CD14-positive monocyte (primary cell): Measurements from ENCODE around the gene R3HDM1. TPM values are rescaled to one million over a fixed set of nuclear protein-coding genes. Genes with fewer than 3 reads are reported as not detected.

Experiments
- DNase-seq, 3 donors: peaks; one replicate each; pipeline ENCODE4 v3.0.0-alpha.2; 2011 to 2022
- H2AFZ ChIP-seq: 2 replicates; pipeline ENCODE4 v1.6.0; 2012; ENCODE audit warnings: mild to moderate bottlenecking, low read depth, low read length, inconsistent platforms; ENCODE audit not compliant: insufficient read depth, poor library complexity, severe bottlenecking
- H3K27ac ChIP-seq, 2 donors: 1 replicate in 1 of 2; 2 replicates in 1 of 2; pipeline ENCODE4 v1.5.1; 2012 to 2013; ENCODE audit warnings: low read length in 2 of 2, control low read depth in 1 of 2, inconsistent platforms in 1 of 2, low read depth in 1 of 2, mild to moderate bottlenecking in 1 of 2
- H3K27me3 ChIP-seq, 2 donors: one replicate each; pipeline versions ENCODE4 v1.6.0 to v1.6.1; 2011 to 2013; ENCODE audit warnings: low read length in 2 of 2; ENCODE audit not compliant: control insufficient read depth in 2 of 2, insufficient read depth in 2 of 2
- H3K36me3 ChIP-seq, 2 donors: replicated peaks in 1 of 2; 1 replicate in 1 of 2; 2 replicates in 1 of 2; pipeline versions ENCODE4 v1.5.1 to v1.6.1; 2012 to 2013; ENCODE audit warnings: low read length in 2 of 2, control low read depth in 1 of 2, inconsistent platforms in 1 of 2, mild to moderate bottlenecking in 1 of 2; ENCODE audit not compliant: insufficient read depth in 2 of 2, control insufficient read depth in 1 of 2
- H3K4me1 ChIP-seq, 2 donors: 1 replicate in 1 of 2; 2 replicates in 1 of 2; pipeline versions ENCODE4 v1.5.1 to v1.6.1; 2012 to 2013; ENCODE audit warnings: low read length in 2 of 2, control low read depth in 1 of 2, inconsistent platforms in 1 of 2, mild to moderate bottlenecking in 1 of 2, moderate library complexity in 1 of 2; ENCODE audit not compliant: insufficient read depth in 2 of 2, control insufficient read depth in 1 of 2
- H3K4me2 ChIP-seq: replicated peaks from 2 replicates; pipeline ENCODE3; 2012; ENCODE audit warnings: low read length, moderate library complexity, mild to moderate bottlenecking; ENCODE audit not compliant: poor library complexity, severe bottlenecking; ENCODE audit errors: extremely low read depth
- H3K4me3 ChIP-seq, 3 experiments: fragments of 200-600 bp in 1 of 3; sonication (generic) in 1 of 3; replicated peaks in 1 of 3; 1 replicate in 2 of 3; 2 replicates in 1 of 3; pipeline ENCODE4 v1.5.1; 2011 to 2013; ENCODE audit warnings: low read length in 3 of 3, mild to moderate bottlenecking in 3 of 3, control low read depth in 2 of 3, low read depth in 2 of 3, inconsistent platforms in 1 of 3, moderate library complexity in 1 of 3
- H3K79me2 ChIP-seq: 2 replicates; pipeline ENCODE4 v1.6.0; 2012; ENCODE audit warnings: mild to moderate bottlenecking, control low read depth, inconsistent platforms, low read length, moderate library complexity; ENCODE audit not compliant: insufficient read depth
- H3K9ac ChIP-seq: 2 replicates; pipeline ENCODE4 v1.6.0; 2017; ENCODE audit warnings: low read length, mild to moderate bottlenecking; ENCODE audit not compliant: insufficient read depth, poor library complexity, severe bottlenecking
- H3K9me3 ChIP-seq, 2 donors: replicated peaks in 1 of 2; 1 replicate in 1 of 2; 2 replicates in 1 of 2; pipeline versions ENCODE4 v1.5.1 to v1.6.1; 2012 to 2013; ENCODE audit warnings: low read length in 2 of 2, control low read depth in 1 of 2; ENCODE audit not compliant: control insufficient read depth in 1 of 2, insufficient read depth in 1 of 2
- H4K20me1 ChIP-seq: 2 replicates; pipeline ENCODE4 v1.6.0; 2012; ENCODE audit warnings: mild to moderate bottlenecking, low read length, control low read depth, moderate library complexity; ENCODE audit not compliant: insufficient read depth
- H3K27ac Mint-ChIP-seq, 7 donors: one replicate each; pipeline ENCODE4 v1.8.0; 2020; ENCODE audit warnings: mild to moderate bottlenecking in 7 of 7, mixed read lengths in 7 of 7, moderate library complexity in 6 of 7, inconsistent platforms in 2 of 7
- H3K27me3 Mint-ChIP-seq, 3 donors: one replicate each; pipeline ENCODE4 v1.8.0; 2021 to 2022; ENCODE audit warnings: low read depth in 3 of 3, mild to moderate bottlenecking in 3 of 3, mixed read lengths in 3 of 3, moderate library complexity in 3 of 3, inconsistent platforms in 1 of 3
- H3K36me3 Mint-ChIP-seq, 2 donors: one replicate each; pipeline ENCODE4 v1.8.0; 2020; ENCODE audit warnings: mixed read lengths in 2 of 2, inconsistent platforms in 1 of 2, mild to moderate bottlenecking in 1 of 2
- H3K4me1 Mint-ChIP-seq: one replicate; pipeline ENCODE4 v1.8.0; 2020; ENCODE audit warnings: mild to moderate bottlenecking, mixed read lengths
- H3K4me3 Mint-ChIP-seq, 2 donors: one replicate each; pipeline ENCODE4 v1.8.0; 2020; ENCODE audit warnings: mild to moderate bottlenecking in 2 of 2, mixed read lengths in 2 of 2, moderate library complexity in 1 of 2
- H3K9me3 Mint-ChIP-seq, 7 donors: one replicate each; pipeline ENCODE4 v1.8.0; 2020 to 2022; ENCODE audit warnings: mixed read lengths in 7 of 7, mild to moderate bottlenecking in 6 of 7, moderate library complexity in 6 of 7, inconsistent platforms in 2 of 7
- CTCF ChIP-seq: fragments of 200-600 bp; IDR thresholded peaks from one replicate; pipeline ENCODE4 v1.8.0; 2022; ENCODE audit warnings: antibody characterized with exemption, mild to moderate bottlenecking
- WGBS: methylation state at CpG from one replicate; pipeline ENCODE4 v1.1.5; 2013; ENCODE audit warnings: missing lambda C conversion rate; ENCODE audit not compliant: insufficient coverage; 5-methylcytosine and 5-hydroxymethylcytosine counted together
- intact Hi-C, 2 donors: fragments of 100-400 bp; cut with micrococcal nuclease; formaldehyde crosslinking; loops; one replicate each; pipeline versions ENCODE4 v1.15.0 to v1.15.1; 2023
- polyA plus RNA-seq, 3 donors: library from polyadenylated mRNA; depleted of rRNA in 1 of 3; unstranded in 2 of 3; stranded (reverse) in 1 of 3; fragments of 300-500 nt in 2 of 3; fragments of >200 nt in 1 of 3; fragmentation: Illumina TruSeq in 2 of 3; gene quantifications; 1 replicate in 2 of 3; 2 replicates in 1 of 3; pipeline ENCODE4 v1.2.3, GENCODE V29; 2012 to 2021

Gene R3HDM1
- polyA plus RNA-seq, 3 donors: 5.4 to 24.5 (median 13.1) TPM

DNA sequence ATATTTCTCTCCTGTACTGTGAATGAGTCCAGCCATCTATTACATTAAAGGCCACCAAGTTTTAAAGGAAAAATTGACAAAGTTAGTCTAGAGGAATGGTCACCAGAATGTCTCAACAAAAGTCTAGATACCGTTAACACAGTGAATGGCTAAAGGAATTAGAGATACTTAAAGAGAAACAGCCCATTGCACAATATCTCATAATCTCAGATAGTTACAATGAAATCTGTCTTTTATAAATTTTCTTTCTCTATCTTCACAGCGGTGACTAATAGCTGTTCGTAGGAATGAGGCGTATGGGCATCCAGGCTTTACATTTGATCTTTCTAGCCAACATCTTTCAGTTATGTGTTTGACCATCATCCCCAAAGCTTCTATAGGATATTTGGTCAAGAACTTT, 30.6 kb downstream of the R3HDM1 start:
- DNase-seq: no peak
- peaks cover 20 to 21% of the 10 kb centered on the region in 2 donors for H3K36me3 Mint-ChIP-seq
- Histone ChIP-seq H3K4me3 (no peak overlapping the region), H3K36me3 (peaks cover 0 to 12% of the 10 kb centered on the region in 2 donors), H3K27ac (no peak overlapping the region), H3K27me3 (no peaks in the 10 kb centered on the region), H2AFZ (no peak overlapping the region), H3K9me3 (no peaks in the 10 kb centered on the region), H3K4me2 (no peak overlapping the region), H3K4me1 (no peaks in the 10 kb centered on the region), H4K20me1 (no peaks in the 10 kb centered on the region), H3K9ac (no peak overlapping the region), H3K79me2 (peaks cover 20% of the 10 kb centered on the region)
- TF ChIP-seq CTCF: no peak
- H3K9me3 Mint-ChIP-seq: no peaks in the 10 kb centered on the region
- WGBS: no CpG with 5 or more reads among the region's 4 CpGs
- H3K4me1 Mint-ChIP-seq: peaks cover 5% of the 10 kb centered on the region
- H3K4me3 Mint-ChIP-seq: no peak overlapping the region
- intact Hi-C loops: no loop called here
- no peak overlapping the region for H3K27ac Mint-ChIP-seq
- no peaks in the 10 kb centered on the region for H3K27me3 Mint-ChIP-seq

- Histone ChIP-seq H3K36me3 (peaks cover 0 to 12% of the 10 kb centered on the region in 2 donors), H2AFZ (no peak overlapping the region), H3K4me2 (no peak overlapping the region), H3K9me3 (no peaks in the 10 kb centered on the region), H3K27me3 (no peaks in the 10 kb centered on the region), H3K9ac (no peak overlapping the region), H3K79me2 (peaks cover 12% of the 10 kb centered on the region), H3K27ac (no peak overlapping the region), H4K20me1 (no peaks in the 10 kb centered on the region), H3K4me3 (no peak overlapping the region), H3K4me1 (no peaks in the 10 kb centered on the region)
- peaks cover 22 to 27% of the 10 kb centered on the region in 2 donors for H3K36me3 Mint-ChIP-seq
- no peak for TF ChIP-seq CTCF
- DNase-seq: peak in 1 of 3 donors; percentile 10
- peaks cover 3% of the 10 kb centered on the region for H3K4me1 Mint-ChIP-seq
- H3K4me3 Mint-ChIP-seq: no peak overlapping the region
- intact Hi-C loops: no loop called here
- H3K9me3 Mint-ChIP-seq: no peaks in the 10 kb centered on the region
- no peaks in the 10 kb centered on the region for H3K27me3 Mint-ChIP-seq
- WGBS: 100% methylated on average over 2 of the region's 4 CpGs
- H3K27ac Mint-ChIP-seq: no peak overlapping the region
Observed at GRCh38 chr2:135563793-135564192, 32.5 kb downstream of the R3HDM1 start.
